ENCODE data around the gene TWF2.
"Not testable (repeated sequence)": the region's sequence is repeated elsewhere in the genome, so short reads cannot be mapped to it uniquely, and the experiment has no call there.

Gene TWF2

DNA sequence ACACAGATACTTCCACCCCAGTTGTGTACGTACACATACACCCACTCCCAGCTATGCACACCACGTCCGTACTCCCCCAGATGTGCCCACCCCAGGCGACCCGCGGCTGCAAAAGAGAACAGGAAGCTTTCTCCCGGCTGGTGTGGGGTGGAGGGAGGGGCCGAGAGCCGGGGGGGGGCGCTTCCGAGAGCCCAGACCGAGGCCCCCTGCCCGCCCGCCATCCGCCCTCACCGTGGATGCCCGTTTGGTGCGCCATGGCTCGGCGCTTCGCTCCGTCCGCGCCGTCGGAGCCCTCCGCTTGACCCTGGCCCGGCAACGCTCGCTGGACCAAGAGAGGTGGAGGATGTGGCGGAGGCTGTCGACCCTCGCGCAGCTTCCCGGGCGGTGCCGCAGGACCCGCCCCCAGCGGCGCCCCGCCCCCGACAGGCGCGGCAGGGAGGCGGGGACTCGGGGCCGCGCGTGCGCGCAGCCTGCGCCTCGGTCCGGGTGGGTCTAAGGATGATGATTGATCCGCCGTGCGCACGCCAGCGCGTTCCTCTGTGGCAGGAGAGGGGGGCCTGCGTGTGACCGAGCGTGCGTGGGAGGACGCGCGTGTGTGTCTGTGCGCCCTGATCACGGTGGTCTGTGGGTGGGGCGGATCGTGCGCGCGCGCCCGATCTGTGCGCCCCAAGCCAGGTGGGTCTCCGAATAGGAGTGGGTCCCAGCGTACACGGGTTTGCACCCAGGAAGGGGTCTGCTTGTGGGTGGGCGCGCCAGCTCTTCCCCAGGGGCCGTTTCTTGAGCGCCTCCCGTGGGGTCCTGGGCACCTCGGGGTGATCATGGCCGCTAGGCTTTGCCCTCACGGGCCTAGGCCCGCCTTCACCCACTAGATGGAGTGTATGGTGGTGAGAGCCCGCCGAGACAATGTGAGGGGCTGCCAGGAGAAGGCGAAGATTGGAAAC lies at the start of gene TWF2:
Gene TWF2, minus strand, starts transcription at position 398 of the 941 bp plus-strand sequence. Its CDS starts 142 bp downstream, at position 256.
- Histone ChIP-seq H3K36me3 (ENCODE audit: insufficient read depth, low read length) (no peaks in the 10 kb centered on the region), H3K9me3 (ENCODE audit: control insufficient read depth, insufficient read depth, low read length) (0 out of 2 replicates have a peak, but pooled peaks cover 3% of the 10 kb centered on the region), H3K4me1 (ENCODE audit: insufficient read depth, low read length) (peaks cover 26% of the 10 kb centered on the region), H3K9ac (ENCODE audit: low read depth, low read length) (peak within 1 kb of the TSS; percentile 97)

- H3K9ac ChIP-seq (ENCODE audit: low read depth, low read length): peak overlapping the region; percentile 99; the same call in 1 of the 2 replicates
Observed at GRCh38 chr3:52288674-52289073, 49.7 kb upstream of the TWF2 start.

DNA sequence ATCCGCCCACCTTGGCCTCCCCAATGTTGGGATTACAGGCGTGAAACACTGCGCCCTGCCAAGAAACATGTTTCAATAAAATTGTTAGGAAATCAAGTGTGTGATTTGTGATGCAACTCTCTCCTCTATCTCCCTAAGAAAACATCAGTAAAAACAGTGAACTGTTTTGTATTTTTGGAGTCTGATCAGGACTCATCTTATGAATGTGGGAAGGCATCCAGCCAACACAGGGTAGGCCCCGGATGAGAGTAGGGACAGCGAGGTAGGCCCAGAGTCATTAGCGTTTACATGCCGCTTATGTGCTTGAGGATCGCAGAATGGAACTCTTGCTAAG lies 47.8 kb upstream of the TWF2 start:
- Histone ChIP-seq H3K9ac (ENCODE audit: low read depth, low read length) (peak overlapping the region; percentile 99), H3K9me3 (ENCODE audit: control insufficient read depth, insufficient read depth, low read length) (no peaks in the 10 kb centered on the region), H3K36me3 (ENCODE audit: insufficient read depth, low read length) (no peaks in the 10 kb centered on the region), H3K4me1 (ENCODE audit: insufficient read depth, low read length) (no peaks in the 10 kb centered on the region)

More at GRCh38 chr3:52288674-52289073, 49.7 kb upstream of the TWF2 start:
- H3K9me3 ChIP-seq (ENCODE audit: control insufficient read depth, insufficient read depth, low read length): no peaks in the 10 kb centered on the region
- H3K36me3 ChIP-seq (ENCODE audit: insufficient read depth, low read length): no peaks in the 10 kb centered on the region
- H3K4me1 ChIP-seq (ENCODE audit: insufficient read depth, low read length): no peaks in the 10 kb centered on the region

GRCh38 chr3:52284051-52284450 lies 45.1 kb upstream of the TWF2 start:
- H3K9me3 ChIP-seq (ENCODE audit: control insufficient read depth, insufficient read depth, low read length); H3K36me3 ChIP-seq (ENCODE audit: insufficient read depth, low read length); H3K9ac ChIP-seq (ENCODE audit: low read depth, low read length); H3K4me1 ChIP-seq (ENCODE audit: insufficient read depth, low read length): not testable (repeated sequence)

DNA sequence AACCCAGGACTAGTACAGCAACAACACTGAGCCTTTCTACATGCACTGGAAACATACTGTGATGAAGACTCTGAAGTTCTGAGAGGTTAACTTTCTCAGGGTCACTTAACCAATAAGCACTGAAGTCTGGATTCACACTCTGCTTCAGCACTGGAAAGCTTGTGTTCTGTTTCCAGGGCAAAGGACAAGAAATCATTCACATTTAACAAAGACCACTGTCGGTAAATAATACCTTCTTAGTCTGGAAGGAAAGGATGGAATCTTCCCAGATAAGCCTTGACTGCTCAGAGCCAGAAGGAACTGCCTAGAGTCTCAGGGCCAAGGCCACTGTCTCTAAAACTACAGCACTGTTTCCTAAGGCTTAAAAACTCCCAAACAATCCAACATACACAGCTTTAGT lies 44.3 kb upstream of the TWF2 start:
- Histone ChIP-seq H3K9me3 (ENCODE audit: control insufficient read depth, insufficient read depth, low read length) (no peaks in the 10 kb centered on the region), H3K9ac (ENCODE audit: low read depth, low read length) (no peak overlapping the region), H3K36me3 (ENCODE audit: insufficient read depth, low read length) (no peaks in the 10 kb centered on the region), H3K4me1 (ENCODE audit: insufficient read depth, low read length) (0 out of 2 replicates have a peak, but pooled peaks cover 7% of the 10 kb centered on the region)

DNA sequence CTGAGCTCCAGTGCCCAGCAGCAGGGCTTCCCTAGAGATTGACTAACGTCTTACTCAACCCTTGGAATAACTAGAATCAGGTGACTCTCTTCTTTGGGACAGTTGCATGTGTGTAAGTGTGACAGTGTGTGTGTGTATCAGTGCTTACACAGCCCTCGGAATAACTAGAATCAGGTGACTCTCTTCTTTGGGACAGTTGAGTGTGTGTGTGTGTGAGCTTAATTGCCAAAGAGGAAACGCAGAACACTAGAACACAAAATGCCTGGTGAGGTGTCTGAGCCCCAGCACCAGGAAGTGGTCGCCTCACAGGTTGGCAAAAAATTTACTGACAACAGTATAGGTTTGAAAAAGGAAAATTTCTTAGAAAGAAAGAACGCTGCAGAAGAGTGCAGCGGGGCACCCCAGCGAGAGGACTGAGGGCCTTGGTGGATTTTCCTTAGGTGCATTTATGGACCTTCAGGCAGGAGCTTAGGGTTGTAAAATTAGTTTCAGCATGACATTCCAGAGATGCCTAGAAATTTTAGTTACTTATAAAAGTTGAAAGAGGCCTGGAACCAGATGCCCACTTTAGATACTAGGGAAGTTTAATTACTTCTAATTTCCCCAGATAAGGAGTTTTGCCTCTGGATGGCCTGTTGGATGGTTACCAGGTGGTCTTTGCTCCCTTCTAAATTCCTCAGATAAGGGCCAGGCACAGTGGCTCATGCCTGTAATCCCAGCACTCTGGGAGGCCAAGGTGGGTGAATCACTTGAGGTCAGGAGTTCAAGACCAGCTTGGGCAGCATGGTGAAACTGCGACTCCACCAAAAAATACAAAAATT lies 43.2 kb upstream of the TWF2 start:
- Histone ChIP-seq H3K9me3 (ENCODE audit: control insufficient read depth, insufficient read depth, low read length) (no peaks in the 10 kb centered on the region), H3K36me3 (ENCODE audit: insufficient read depth, low read length) (no peaks in the 10 kb centered on the region)

GRCh38 chr3:52280050-52280461 lies 41.1 kb upstream of the TWF2 start:
- Histone ChIP-seq H3K9ac (ENCODE audit: low read depth, low read length) (no peak overlapping the region), H3K4me1 (ENCODE audit: insufficient read depth, low read length) (peaks cover 7% of the 10 kb centered on the region; the same call in 1 of the 2 replicates), H3K9me3 (ENCODE audit: control insufficient read depth, insufficient read depth, low read length) (no peaks in the 10 kb centered on the region), H3K36me3 (ENCODE audit: insufficient read depth, low read length) (no peaks in the 10 kb centered on the region)

More for the DNA sequence above, 43.2 kb upstream of the TWF2 start:
- Histone ChIP-seq H3K4me1 (ENCODE audit: insufficient read depth, low read length) (0 out of 2 replicates have a peak, but pooled peaks cover 7% of the 10 kb centered on the region), H3K9ac (ENCODE audit: low read depth, low read length) (no peak overlapping the region)

GRCh38 chr3:52279596-52279995 lies 40.6 kb upstream of the TWF2 start:
- Histone ChIP-seq H3K9me3 (ENCODE audit: control insufficient read depth, insufficient read depth, low read length) (no peaks in the 10 kb centered on the region), H3K4me1 (ENCODE audit: insufficient read depth, low read length) (peaks cover 7% of the 10 kb centered on the region; the same call in 1 of the 2 replicates), H3K36me3 (ENCODE audit: insufficient read depth, low read length) (no peaks in the 10 kb centered on the region), H3K9ac (ENCODE audit: low read depth, low read length) (peak overlapping the region; percentile 99; the same call in 1 of the 2 replicates)

- peak within 1 kb of the TSS; percentile 99 for H3K9ac ChIP-seq (ENCODE audit: low read depth, low read length)
- peaks cover 7% of the 10 kb centered on the region; the same call in 1 of the 2 replicates for H3K4me1 ChIP-seq (ENCODE audit: insufficient read depth, low read length)
- no peaks in the 10 kb centered on the region for H3K36me3 ChIP-seq (ENCODE audit: insufficient read depth, low read length)
- H3K9me3 ChIP-seq (ENCODE audit: control insufficient read depth, insufficient read depth, low read length): no peaks in the 10 kb centered on the region
Observed at GRCh38 chr3:52278510-52279069, 39.6 kb upstream of the TWF2 start, which contains the start of gene WDR82. Gene WDR82 (minus strand): TSS chr3:52278649. CDS start chr3:52278361, 288 bp downstream.

- Histone ChIP-seq H3K9me3 (ENCODE audit: control insufficient read depth, insufficient read depth, low read length) (no peaks in the 10 kb centered on the region), H3K36me3 (ENCODE audit: insufficient read depth, low read length) (no peaks in the 10 kb centered on the region; the same call in 1 of the 2 replicates), H3K9ac (ENCODE audit: low read depth, low read length) (peak overlapping the region; percentile 99), H3K4me1 (ENCODE audit: insufficient read depth, low read length) (peaks cover 7% of the 10 kb centered on the region; the same call in 1 of the 2 replicates)
Observed at GRCh38 chr3:52277972-52278509, 39.1 kb upstream of the TWF2 start.

DNA sequence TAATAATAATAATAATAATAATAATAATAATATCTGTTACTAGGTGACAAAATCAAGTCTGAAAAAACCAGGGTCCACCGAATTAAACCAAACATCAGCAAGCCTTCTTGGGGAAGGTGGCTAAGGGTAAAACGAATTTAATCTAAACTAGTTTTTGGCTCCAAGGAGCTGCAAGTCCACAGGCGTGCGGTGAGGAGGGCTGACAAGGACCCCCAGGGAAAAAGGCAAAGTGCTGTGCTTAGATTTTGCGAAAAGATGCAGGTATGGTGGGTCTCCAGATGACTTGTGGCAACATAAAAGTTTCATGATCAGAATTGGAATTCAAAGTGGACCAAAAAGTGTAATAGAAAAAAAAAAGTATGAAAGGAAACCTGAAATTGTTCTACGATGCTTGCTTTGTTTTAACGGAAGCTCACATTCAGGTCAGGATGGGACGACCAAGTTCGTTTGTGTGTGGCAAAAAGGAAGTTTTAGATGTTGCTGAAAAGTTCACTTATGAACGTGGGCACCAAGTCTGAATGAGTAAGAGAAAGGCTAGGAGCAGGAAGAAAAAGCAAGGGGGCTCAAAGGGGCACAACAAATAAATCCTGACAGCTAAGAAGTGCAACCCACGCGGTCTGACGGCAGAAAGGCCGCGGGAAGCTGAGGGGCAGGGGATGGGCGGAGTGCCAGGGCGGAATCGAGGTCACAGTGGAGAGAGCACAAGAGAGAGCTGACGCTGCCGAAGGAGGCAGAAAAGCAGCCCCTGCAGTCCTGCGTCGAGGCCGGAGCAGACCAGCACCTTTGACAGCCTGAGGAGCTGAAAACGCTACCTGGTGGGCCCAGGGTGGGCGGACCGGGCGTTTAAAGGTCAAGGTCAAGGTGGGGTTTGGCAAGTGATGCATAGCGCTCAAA lies 38.4 kb upstream of the TWF2 start:
- Histone ChIP-seq H3K9me3 (ENCODE audit: control insufficient read depth, insufficient read depth, low read length) (no peaks in the 10 kb centered on the region), H3K36me3 (ENCODE audit: insufficient read depth, low read length) (no peaks in the 10 kb centered on the region; the same call in 1 of the 2 replicates), H3K4me1 (ENCODE audit: insufficient read depth, low read length) (peaks cover 7% of the 10 kb centered on the region; the same call in 1 of the 2 replicates), H3K9ac (ENCODE audit: low read depth, low read length) (peak overlapping the region; percentile 99)

DNA sequence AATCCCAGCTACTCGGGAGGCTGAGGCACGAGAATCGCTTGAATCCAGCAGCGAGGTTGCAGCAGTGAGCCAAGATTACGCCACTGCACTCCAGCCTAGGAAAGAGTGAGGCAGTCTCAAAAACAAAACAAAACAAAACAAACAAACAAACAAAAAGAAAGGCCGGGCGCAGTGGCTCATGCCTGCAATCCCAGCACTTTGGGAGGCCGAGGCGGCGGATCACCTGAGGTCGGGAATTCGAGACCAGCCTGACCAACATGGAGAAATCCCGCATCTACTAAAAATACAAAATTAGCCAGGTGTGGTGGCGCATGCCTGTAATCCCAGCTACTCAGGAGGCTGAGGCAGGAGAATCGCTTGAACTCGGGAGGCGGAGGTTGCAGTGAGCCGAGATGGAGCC lies 35.8 kb upstream of the TWF2 start:
- H3K36me3 ChIP-seq (ENCODE audit: insufficient read depth, low read length); H3K9ac ChIP-seq (ENCODE audit: low read depth, low read length); H3K4me1 ChIP-seq (ENCODE audit: insufficient read depth, low read length); H3K9me3 ChIP-seq (ENCODE audit: control insufficient read depth, insufficient read depth, low read length): not testable (repeated sequence)

DNA sequence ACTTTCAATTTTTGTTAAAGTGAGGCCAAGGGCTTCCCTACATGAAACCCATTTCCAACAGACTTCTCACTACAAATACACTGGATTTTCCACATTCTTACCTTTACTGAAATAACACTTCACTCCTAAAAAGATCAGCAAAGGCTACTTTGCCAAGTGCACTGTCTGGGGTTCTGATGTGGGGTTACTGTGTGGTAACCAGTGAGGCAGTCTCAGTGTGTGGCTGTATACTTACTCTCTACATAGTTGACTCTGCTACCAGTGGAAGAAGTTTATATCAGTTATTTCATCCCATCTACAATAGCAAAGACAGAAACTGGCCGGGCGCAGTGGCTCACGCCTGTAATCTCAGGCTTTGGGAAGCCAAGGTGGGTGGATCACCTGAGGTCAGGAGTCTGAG lies 33.9 kb upstream of the TWF2 start:
- Histone ChIP-seq H3K4me1 (ENCODE audit: insufficient read depth, low read length) (no peaks in the 10 kb centered on the region; the same call in 1 of the 2 replicates), H3K9me3 (ENCODE audit: control insufficient read depth, insufficient read depth, low read length) (no peaks in the 10 kb centered on the region), H3K9ac (ENCODE audit: low read depth, low read length) (no peak overlapping the region), H3K36me3 (ENCODE audit: insufficient read depth, low read length) (peaks cover 5% of the 10 kb centered on the region)

Data from ES-I3 (cell line).